GM18499 (cell line): Measurements from ENCODE around the gene TP53I11.

Experiments
- ATAC-seq: cut with Tn5 transposase; IDR thresholded peaks from one replicate; pipeline ENCODE4 v1.9.1; 2021; ENCODE audit warnings: moderate number of reproducible peaks; ENCODE audit not compliant: insufficient read depth, unreplicated experiment

Gene TP53I11

DNA sequence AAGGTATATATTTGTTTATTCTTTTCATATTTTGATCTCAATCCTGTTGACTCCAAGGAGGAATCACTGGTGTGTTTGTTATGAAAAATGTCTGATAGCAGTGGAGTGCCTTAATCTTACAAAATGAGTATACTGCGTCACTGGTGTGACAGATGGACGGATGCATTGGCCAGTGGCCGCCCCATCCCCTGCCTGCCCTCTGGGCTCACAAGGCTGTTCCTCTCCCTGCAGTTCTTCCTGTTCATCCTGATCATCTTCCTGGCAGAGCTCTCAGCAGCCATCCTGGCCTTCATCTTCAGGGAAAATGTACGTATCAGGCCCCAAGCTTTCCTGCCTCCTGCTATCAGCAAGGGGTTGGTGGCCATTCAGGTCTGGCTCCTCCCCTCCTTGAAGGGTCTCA is 32.9 kb downstream of the TP53I11 start:
- no peak for ATAC-seq

DNA sequence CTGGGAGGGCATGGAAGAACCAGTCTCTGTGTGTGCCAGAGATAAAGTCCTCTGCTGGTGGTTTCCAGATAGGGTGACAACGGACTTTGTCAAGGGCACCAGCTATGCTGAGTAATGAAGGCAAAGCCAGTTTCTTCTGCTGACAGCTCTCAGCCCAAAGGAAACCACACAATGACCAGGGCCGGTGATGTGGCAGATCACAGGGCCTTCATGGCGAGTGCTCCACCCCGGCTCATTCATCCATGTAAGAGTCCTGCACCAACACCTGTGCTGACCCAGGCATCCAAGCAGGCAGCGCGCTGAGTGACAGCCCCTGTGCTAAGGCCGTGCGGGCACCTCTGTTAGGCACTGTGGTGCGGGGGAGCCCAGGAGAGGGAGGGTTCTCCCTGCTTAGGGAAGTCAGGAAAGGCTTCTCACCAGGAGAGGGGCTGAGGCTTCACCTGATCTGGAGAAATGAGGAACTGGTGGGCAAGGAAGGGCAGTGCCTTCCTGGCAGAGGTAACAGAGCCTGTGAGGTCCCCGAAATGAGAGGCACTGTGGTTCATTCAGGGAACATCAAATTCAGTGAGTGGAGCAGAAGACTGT is 33.8 kb downstream of the TP53I11 start:
- ATAC-seq = no peak

DNA sequence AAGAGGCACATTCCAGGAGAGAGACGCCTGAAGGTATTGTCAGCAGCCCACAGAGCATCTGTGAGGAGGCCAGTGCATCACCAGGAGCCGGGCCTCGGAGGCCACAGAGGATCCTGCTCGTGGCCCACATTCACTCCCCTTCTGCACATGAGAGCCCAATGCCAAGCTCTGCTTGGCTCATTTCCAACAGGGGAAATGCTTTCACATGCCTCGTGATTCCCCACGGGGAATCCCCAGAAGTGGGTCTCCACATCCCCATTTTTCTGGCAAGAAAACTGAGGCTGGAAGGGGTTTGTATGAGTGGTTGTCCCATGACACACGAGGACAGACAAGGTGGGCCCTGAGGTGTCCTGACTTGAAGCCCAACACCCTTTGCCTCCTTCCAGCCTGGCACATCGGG is 34.4 kb downstream of the TP53I11 start:
- ATAC-seq = no peak

DNA sequence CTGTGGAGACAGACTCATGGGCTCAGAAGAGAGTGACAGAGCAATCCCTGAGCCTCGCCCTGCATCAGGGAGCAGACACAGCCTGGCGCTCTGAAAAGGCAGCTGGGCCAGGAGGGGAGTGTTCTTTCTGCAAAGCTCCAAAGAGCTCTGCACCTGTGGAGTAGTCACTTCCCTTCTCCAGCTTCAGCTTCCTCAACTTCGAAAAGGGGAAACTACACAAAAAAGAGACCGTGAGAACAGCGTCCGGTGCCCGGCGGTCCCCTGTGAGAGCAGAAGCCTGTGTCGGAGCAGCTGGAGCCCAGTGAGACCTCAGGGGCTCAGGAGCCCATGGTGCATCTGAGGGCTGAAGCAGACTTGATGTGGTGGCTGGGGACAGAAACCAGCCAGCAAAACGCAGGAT is 35.1 kb downstream of the TP53I11 start:
- no peak for ATAC-seq

DNA sequence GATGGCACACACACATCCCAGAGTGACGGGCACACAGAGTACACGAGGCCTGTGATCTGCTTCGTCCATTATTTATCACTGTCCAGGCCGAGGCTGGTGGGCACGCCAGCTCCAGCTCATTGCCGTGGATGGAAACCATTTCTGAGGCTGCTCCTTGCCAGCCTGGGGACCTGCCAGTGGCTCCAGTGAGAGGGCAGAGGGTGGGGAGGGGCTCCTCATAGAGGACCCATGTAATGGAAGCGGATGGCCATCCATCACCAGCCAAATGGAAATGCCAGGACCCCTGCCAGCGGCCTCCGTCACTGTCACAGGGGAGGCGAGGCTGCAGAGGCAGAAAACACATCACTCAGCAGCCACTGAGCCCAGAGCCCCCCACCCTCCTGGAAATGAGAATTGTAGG is 35.7 kb downstream of the TP53I11 start:
- no peak for ATAC-seq

DNA sequence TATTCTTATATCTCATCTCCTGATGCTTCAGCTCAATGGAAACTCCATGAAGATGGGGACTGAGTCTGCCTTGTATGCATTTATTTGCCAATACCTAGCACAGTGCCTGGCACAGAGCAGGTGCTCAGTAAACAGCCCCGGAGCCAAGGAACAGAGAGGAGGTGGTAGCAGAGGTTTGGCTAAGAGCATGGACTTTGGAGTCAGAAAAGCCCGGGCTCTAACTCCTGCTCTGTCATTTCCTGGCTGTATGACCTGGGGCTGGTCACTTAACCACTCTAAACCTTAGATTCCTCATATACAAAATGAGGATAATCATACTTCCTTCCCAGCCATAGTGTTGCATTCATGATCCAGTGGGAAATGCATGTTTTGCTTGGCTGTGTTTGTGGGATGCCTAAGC is 36.6 kb downstream of the TP53I11 start:
- ATAC-seq = no peak

DNA sequence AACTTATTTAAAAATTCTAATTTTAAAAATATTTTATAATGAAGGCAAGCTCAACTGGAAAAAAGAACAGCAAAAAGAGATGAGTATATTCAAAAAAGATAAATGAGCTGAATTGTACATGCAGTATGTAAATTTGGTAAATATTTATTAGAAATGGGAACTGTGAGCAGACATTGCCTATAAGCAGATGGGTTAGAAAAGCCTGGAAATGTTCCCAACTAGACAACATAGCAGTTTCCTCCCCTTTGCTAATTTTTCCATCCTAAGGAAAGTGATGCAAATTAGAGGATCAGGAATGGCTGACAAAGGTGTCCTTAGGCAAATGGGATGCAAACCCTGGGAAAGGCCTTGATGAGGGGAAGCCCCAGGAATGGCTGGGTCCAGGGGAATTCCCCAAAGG is 37.2 kb downstream of the TP53I11 start:
- ATAC-seq = no peak

DNA sequence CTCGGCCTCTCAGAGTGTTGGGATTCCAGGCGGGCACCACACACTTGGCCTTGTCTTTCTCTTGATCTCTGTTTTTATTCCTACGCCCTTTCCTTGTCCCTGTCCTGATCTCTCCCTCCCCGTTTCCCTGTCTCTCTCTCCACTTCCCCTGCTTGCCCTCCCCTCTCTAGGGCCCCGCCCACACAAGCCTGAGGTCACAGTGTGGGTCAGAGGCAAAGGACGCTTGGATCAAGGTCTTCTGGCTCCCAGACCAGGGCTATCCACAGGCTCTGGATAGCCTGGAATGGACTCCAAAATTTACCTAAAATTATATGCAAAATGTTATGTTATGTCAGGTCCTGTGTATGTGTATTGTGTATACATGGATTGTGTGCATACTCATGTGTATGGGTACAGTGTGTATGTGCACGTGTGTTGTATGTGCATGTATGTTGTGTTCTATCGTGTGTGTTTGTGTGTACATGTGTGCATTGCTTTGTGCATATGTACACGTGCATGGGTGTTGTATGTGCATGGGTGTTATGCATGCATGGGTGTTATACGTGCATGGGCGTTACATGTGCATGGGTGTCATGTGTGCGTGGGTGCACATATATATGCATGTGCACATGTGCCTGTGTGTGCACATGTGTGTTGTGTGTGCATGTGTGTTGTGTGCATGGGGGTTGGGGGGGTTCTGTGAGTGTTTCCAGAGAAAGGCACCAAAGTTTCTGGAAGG is 38.3 kb downstream of the TP53I11 start:
- ATAC-seq = no peak

DNA sequence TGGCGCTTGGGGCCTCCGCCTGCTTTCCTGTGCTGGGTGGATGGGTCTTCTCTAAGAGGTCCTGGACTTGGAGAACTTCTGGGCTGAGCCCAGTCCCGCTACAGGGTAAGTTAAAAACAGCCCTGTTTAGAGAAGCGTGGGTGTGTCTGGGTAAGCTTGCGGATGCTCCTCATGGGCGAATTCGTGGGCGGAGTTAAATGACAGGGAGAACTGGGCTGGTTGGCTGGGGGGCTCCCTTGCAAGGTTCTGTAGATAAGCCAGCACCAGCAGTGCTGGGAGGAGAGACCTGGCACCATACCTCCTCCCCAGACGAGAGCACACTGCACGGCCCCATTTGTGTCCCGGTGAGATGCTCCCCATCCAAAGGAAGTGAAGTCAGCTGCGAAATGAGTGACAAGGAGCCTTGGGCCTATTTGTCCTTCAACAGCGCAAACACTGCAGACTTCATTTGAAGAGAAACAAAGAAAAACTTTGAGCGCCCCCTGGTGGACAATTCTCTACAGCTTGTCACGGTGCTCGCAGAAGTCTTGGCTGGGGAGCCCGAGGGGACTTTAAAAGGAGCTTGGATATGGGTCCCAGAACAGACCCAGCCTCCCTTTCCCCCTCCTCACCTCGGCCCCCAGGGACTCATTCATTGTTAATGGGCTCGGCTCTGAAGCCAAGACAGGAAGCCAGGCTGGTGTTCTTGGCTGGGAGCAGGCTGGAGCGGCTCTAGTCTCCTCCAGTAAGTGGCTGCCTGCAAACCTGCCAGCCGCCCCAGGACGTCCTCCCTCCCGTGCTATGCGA is 39.5 kb downstream of the TP53I11 start:
- no peak for ATAC-seq

DNA sequence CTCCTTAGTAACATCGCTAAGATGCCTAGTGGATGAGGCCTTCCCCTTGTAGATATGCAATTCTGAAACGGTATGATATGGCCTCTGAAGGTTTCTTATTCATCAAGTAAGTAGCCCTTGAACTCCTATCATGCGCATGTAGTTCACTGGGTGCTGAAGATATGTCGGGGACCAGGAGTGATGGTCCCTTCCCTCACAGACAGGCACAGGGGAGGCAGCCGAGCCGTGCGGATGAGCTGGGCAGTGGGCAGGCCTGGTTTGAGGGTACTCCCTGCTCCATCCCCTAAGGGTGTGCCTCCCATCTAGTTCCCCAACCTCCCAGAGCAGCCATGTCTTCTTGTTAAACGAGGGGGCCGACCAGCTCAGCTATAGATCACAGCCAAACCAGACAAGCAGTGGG is 40.1 kb downstream of the TP53I11 start:
- no peak for ATAC-seq

DNA sequence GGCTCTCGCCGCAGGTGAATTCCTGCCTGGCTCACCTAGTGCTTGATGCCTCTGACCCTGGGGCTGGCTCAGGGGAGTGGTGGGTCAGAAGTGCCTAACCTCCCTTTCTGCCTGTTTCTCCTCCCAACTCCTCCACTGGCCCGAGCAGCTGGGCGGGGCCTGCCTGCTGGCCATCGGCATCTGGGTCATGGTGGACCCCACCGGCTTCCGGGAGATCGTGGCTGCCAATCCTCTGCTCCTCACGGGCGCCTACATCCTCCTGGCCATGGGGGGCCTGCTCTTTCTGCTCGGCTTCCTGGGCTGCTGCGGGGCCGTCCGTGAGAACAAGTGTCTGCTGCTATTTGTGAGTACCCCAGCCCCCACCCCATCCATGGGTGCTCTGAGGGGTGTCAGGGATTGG is 41.1 kb downstream of the TP53I11 start:
- no peak for ATAC-seq

DNA sequence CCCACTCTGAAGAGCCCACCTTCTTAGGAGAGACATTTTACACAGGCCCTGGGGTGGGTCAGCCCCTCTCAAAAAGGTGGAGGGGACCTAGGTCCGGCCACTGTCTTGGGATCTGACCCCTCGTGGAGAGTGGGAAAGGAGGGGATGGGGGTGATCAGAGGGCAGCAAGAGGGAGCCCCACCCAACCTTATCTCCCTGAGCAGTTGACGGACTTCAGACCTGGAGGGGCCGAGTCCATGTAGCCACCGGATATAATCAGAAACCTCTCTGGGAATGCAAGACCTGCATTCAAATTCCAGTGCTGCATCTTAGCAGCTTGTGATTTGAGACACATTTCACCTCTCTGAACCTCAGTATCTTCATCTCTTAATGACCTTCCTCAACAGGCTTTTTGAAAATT is 44.0 kb downstream of the TP53I11 start:
- no peak for ATAC-seq

DNA sequence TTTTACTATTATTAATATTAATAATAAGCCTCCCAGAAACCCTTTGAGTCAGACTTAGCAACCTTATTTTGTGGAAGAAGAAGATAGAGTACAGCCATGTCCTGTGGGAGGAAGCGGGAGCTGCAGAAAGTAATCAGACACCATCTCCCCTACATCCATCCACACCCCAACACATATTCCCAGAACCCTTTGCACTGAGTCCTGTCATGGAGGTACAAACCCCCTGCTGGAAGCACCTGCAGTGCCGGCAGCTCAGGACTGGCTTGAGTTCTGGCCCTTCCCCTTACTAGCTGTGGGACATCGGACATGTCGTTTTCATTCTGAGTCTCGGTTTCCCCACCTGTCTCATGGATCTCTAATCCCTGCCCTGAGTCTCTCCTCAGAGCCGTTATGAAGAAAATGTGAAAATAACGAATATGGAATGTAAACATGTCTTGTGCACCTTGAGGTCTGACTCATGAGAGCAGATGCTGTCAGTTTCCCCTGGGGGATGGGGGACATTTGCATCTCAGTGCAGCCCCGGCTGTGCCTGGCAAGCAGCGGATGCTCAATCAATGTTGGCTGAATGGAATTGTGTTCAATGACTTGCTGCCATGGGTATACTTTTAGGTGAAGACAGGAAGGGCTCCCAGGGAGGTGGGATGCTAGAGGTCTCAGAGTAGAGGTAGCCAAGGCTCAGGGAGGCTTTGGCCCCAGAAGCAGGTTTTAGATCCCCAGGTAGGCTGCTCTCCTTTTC is 45.4 kb downstream of the TP53I11 start:
- ATAC-seq = no peak

DNA sequence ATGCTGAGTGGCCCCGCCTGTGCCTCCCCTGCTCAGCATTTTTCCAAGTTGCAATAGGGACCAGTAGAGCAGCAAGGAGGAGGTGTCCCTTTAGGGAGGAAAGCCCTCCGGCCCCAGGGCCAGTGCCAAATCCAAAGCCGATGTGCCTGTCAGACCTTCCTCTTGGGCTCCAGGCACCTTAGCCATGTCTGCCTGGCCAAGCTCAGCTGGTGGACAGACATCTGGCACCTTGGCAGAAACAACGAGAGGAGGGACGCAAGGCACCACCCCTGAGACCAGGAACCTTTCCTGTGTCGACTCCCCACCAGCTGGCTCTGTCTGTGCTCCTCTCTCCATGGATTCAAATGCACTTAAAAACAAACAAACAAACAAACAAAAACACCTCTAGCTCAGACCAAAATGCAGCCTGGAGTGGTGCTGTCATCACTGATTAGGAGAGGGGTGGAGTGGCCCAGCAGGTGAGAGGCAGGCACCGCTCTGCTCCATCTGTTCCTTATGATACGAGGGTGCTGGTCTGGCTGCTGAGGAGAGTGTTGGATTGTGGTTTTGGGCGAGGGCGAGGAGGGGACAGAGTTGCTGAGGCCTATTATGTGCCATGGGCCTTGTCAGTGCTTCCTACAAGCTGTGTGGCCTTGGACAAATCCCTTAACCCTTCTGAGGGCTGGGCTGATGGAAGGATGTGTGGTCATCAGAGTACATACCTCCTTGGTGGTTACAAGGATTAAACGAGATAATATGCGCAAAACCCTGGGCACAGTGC is 46.2 kb downstream of the TP53I11 start:
- ATAC-seq = no peak

DNA sequence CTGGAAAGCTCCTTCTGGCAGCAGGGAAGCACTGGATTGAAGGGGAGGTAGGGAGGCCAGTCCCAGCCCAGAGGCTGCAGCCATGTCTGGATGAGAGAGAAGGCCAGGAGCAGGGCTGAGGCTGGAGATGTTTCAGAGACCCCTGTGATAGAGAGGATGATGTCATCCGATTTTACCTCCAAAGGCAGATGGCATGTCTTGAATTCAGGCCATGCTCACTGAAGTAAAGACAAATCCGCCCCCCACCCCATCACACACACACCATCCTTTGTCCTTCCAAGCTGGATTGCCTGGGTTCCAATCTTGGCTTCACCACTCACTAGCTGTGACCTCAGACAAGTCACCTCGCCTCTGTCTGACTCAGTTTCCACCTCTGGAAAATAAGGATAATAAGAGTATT is 47.2 kb downstream of the TP53I11 start:
- no peak for ATAC-seq

DNA sequence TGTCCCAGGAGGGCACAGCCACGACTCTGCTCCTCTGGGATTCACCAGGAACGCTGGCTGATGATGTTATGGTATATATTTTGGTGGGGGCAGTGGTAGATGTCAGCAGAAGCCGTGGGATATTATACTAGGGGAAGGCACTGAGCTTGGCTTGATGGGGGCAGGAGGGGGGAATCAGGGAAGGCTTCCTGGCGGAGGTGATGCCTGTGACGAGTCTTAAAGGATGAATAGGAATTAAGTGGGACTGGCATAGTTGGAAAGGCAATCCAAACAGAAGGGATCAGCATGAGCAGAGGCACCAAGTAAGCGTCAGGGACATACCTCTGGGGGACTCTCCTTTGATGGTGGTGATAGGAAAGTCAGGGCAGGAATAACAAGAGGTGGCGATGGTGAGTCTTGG is 47.6 kb downstream of the TP53I11 start:
- no peak for ATAC-seq

DNA sequence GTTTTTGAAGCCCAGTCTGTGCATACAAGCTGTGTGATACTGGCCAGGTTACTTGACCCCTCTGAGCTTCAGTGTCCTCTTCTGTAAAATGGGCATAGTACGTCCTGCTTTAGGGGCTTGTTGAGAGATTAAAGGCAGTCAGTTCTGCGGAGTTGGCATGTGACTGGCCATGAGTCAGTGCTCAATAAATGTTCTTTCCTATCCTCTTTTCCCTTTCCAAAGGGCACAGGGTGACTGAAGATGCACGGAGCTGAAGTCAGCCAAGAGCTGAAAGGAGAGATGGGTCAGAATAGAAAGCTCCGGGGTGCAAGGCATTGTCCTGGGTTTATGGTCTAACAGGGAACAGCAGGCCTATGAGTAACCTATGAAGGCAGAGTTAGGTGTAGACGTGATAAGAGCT is 48.9 kb downstream of the TP53I11 start:
- no peak for ATAC-seq

DNA sequence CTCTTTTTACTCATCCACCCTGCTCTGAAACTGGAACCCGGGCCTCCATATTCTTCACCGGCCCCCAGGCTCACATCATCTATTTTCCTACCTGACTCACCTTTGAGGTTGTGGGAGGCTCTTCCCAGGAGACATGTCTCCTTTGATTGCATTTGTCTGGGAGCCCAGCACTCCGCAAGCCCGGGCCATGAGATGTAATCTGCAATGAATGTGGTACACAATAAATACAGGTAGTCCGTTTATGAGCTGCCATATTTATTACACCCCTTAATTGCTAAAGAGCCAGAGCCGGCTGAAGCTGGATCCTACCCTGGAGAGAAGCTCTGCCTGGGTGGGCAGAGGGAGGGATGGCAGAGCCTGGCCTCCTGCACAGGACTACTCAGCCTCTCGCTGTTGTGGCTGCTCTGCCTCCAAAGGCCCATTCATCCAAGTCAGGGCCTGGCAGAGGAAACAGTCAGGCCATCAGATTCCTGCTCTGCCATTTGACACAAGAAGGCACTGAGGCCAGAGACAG is 49.5 kb downstream of the TP53I11 start:
- ATAC-seq = no peak

DNA sequence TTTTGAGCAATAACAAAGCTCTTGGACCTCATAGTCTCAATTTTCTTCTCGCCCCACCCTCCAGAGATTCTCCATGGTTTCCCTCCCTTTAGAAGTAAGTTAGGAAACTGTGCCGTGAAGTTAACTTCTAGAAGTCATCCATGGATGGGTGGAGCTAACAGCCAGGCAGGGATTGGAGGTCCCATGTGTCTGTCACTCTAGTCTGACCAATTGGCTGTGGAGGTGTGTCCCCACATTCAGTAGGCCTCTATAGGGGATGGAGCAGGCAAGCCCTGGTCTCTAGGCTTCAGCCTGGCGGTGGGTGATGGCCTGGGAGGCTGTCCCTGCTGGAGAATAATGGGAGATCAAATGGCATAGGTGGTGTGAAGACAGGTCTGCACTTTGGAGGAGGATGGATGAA is 50.7 kb downstream of the TP53I11 start:
- no peak for ATAC-seq
